GM19193 (cell line): Measurements from ENCODE around the gene GHR.

Experiments used
- POLR2A ChIP-seq: IDR thresholded peaks from 4 replicates; pipeline ENCODE4 v1.6.1; 2011; ENCODE audit not compliant: insufficient read depth, insufficient read length; ENCODE audit errors: extremely low read depth

The GHR gene

GRCh38 chr5:42423285-42424165, at the start of gene GHR:
Gene GHR, plus strand, starts transcription at chr5:42423439. Its CDS starts 142,436 bp downstream, at chr5:42565875.
- TF ChIP-seq POLR2A, result no peak

- no peak for TF ChIP-seq POLR2A
These were observed 48.5 kb upstream of the GHR start for GRCh38 chr5:42374679-42375273.

GRCh38 chr5:42377496-42377895, 45.7 kb upstream of the GHR start:
- no peak for TF ChIP-seq POLR2A

GRCh38 chr5:42381973-42382372, 41.3 kb upstream of the GHR start:
- TF ChIP-seq POLR2A, result no peak

- TF ChIP-seq POLR2A, result no peak
These were observed 35.7 kb upstream of the GHR start for GRCh38 chr5:42387563-42387962.

GRCh38 chr5:42390115-42390514, 33.1 kb upstream of the GHR start:
- no peak for TF ChIP-seq POLR2A

- TF ChIP-seq POLR2A, result no peak
These were observed 30.3 kb upstream of the GHR start for GRCh38 chr5:42392917-42393316.

- TF ChIP-seq POLR2A, result no peak
These were observed 27.1 kb upstream of the GHR start for GRCh38 chr5:42396111-42396510.

GRCh38 chr5:42397267-42397666, 26.0 kb upstream of the GHR start:
- TF ChIP-seq POLR2A, result no peak

GRCh38 chr5:42399702-42400101, 23.5 kb upstream of the GHR start:
- TF ChIP-seq POLR2A, result no peak

GRCh38 chr5:42400474-42400873, 22.8 kb upstream of the GHR start:
- no peak for TF ChIP-seq POLR2A

- no peak for TF ChIP-seq POLR2A
These were observed 20.0 kb upstream of the GHR start for GRCh38 chr5:42403236-42403635.

GRCh38 chr5:42404366-42404765, 18.9 kb upstream of the GHR start:
- no peak for TF ChIP-seq POLR2A

- TF ChIP-seq POLR2A, result no peak
These were observed 3.9 kb upstream of the GHR start for GRCh38 chr5:42419294-42419693.

GRCh38 chr5:42422656-42423280, 471 bp upstream of the GHR start:
- no peak for TF ChIP-seq POLR2A

GRCh38 chr5:42426016-42426415, 2.8 kb downstream of the GHR start:
- TF ChIP-seq POLR2A, result no peak
